HT-29 (cell line): Measurements from ENCODE around the gene CNN1. TPM values are rescaled to one million over a fixed set of nuclear protein-coding genes. Genes with fewer than 3 reads are reported as not detected.
"Not testable (repeated sequence)": the region's sequence is repeated elsewhere in the genome, so short reads cannot be mapped to it uniquely, and the experiment has no call there.

Source experiments
- DNase-seq: peaks from one replicate; pipeline ENCODE4 v3.0.0-alpha.2; 2015; ENCODE audit warnings: low spot score
- small RNA-seq: library from RNA; depleted of rRNA; stranded (forward); fragments of <200 nt; gene quantifications from one replicate; pipeline ENCODE3, GENCODE V24; 2014
- total RNA-seq: library from RNA; depleted of rRNA; stranded (reverse); fragments of >200 nt; shearing (Covaris generic); gene quantifications from 2 replicates; pipeline ENCODE4 v1.2.3, GENCODE V29; 2014; rRNA removed

CNN1 gene
- total RNA-seq, 1 experiment from 2014 or later: not detected

- DNase-seq: not testable (repeated sequence)
Observed at GRCh38 chr19:11599704-11600103, 61.1 kb downstream of the CNN1 start.

Small RNA genes lying within 50 kb of the gene (small RNA-seq; reads per million reads assigned to genes)
- gene MIR7974 (3.4 reads per million, percentile 78 among the genes with 10 or more reads in this experiment), gene RN7SL833P (0.22 reads per million)

Other genes starting within 250 kb of the CNN1 start
- not detected in 2 replicates for gene TSPAN16, start 242.7 kb upstream of the CNN1 start, total RNA-seq
- 17.5 and 20.5 TPM in 2 replicates for gene RAB3D, start 199.2 kb upstream of the CNN1 start, total RNA-seq
- gene TMEM205, start 192.6 kb upstream of the CNN1 start, total RNA-seq: 81.5 and 97.3 TPM in 2 replicates
- gene CCDC159, start 192.3 kb upstream of the CNN1 start, total RNA-seq: 3.5 and 9.2 TPM in 2 replicates
- 1.7 and 3.6 TPM in 2 replicates for gene PLPPR2, start 183.4 kb upstream of the CNN1 start, total RNA-seq
- gene SWSAP1, start 164.2 kb upstream of the CNN1 start, total RNA-seq: 3.9 and 5.4 TPM in 2 replicates
- 3.7 and 3.8 TPM in 2 replicates for gene EPOR, start 154.5 kb upstream of the CNN1 start, total RNA-seq
- 69.4 and 71.5 TPM in 2 replicates for gene RGL3, start 119.5 kb upstream of the CNN1 start, total RNA-seq
- gene ODAD3, start 103.7 kb upstream of the CNN1 start, total RNA-seq: not detected in 2 replicates
- gene PRKCSH, start 103.2 kb upstream of the CNN1 start, total RNA-seq: 145 and 159 TPM in 2 replicates
- not detected in 2 replicates for gene ELAVL3, start 57.8 kb upstream of the CNN1 start, total RNA-seq
- gene ZNF653, start 33.0 kb upstream of the CNN1 start, total RNA-seq: 7.5 and 9.8 TPM in 2 replicates
- gene ECSIT, start 9.7 kb upstream of the CNN1 start, total RNA-seq: 55.7 and 56.4 TPM in 2 replicates
- 41.0 and 48.1 TPM in 2 replicates for gene ELOF1, start 20.4 kb downstream of the CNN1 start, total RNA-seq
- gene ACP5, start 38.8 kb downstream of the CNN1 start, total RNA-seq: 0.83 and 1.4 TPM in 2 replicates
- 1.4 and 2.4 TPM in 2 replicates for gene ZNF627, start 58.6 kb downstream of the CNN1 start, total RNA-seq
- gene ZNF823, start 200.1 kb downstream of the CNN1 start, total RNA-seq: 3.6 and 6.1 TPM in 2 replicates
- gene ZNF441, start 228.1 kb downstream of the CNN1 start, total RNA-seq: 1.1 and 3.7 TPM in 2 replicates